NCI-H1436 treated with DMSO at 0.1 percent for 48 hours (cell line): ENCODE measurements around the gene SERINC3.

Experiments used
- DNase-seq: peaks from one replicate; lab custom pipeline; 2025; lab: John Stamatoyannopoulos, UW

The SERINC3 gene

DNA sequence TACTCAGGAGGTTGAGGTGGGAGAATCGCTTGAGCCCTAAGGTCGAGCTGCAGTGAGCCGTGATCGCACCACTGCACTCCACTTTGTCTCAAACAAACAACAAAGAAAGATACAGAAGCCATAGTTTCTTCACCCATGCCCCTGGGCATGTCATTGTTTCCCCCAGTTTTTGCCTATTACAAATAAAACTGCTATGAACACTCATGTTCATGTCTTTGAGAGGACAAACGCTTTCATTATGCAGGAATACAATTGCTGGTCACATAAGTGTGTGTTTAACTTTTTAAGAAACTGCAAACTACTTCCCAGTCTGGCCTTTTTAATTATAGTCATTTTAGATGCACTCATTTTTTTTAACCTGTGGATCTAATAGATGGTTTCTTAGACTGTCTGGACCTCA lies 58.4 kb downstream of the SERINC3 start:
- no peak for DNase-seq

DNA sequence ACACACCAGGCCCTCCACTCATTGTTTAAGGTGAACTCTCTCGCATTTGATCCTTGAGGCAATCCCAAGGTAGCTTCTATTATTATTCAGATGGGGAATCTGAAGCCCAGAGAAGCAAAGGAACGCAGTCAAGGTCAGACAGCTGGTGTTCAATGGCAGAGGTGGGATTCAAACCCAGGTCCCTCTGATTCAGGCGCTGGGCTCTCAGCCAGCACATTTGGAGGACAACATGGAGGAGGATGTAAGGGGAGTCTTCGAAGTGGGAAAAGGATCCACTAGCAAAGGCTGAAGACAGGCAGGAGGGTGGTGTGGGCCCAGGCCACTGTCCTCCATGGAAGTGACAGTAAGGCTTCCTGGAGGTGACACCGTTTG lies 60.1 kb downstream of the SERINC3 start:
- no peak for DNase-seq

DNA sequence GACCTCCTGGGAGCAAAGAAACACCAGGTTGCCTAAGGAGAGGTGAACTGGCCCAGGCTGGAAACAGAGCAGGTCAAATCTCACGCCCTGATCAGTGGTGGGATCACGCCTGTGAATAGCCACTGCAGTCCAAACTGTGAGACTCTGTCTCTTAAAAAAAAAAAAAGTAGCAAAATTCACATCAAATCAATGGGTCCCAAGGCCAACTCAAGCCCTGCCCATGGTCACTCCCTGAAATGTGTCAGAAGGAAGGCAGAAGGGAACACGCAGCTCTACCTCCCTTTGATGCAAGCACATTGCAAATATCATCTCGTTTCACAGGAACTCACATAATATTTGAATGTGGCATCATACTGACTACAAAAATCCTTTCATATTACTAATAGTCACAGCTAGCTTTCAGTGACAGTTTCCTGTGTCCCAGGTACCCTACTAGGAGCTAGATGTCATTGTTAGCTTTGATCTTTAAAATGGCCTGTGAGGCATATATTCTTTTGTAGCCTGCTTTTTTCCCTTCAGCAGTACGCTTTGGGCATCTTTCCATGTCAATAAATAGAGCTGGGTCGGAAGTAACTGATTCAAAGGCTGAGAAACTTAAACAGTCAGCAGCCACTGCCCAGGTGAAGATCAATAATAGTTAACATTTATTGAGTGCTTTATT lies 60.6 kb downstream of the SERINC3 start:
- no peak for DNase-seq

- no peak for DNase-seq
Observed at GRCh38 chr20:44460795-44461141, 61.1 kb downstream of the SERINC3 start.

- DNase-seq, result no peak
Observed at GRCh38 chr20:44459271-44459670, 62.6 kb downstream of the SERINC3 start.

DNA sequence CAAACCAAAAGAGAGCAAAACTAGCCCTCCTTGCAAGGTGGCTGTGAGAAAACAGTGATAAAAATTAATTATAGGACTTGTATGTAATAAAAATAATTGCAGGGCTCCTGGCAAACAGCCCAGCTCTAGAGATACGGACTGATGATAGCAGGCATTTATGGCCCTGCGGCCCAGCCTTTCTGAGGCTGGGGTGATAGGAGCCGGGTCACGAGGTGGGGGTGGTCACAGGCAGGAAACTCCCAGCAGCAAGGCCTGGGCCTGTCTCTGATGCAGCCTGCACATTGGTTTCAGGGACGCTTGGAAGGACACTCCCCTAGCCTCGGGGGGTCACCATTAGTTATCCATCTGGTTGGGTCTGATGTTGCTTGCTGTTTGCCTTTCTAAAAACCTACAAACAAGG lies 64.9 kb downstream of the SERINC3 start:
- no peak for DNase-seq

- no peak for DNase-seq
Observed at GRCh38 chr20:44456611-44457010, 65.3 kb downstream of the SERINC3 start.

DNA sequence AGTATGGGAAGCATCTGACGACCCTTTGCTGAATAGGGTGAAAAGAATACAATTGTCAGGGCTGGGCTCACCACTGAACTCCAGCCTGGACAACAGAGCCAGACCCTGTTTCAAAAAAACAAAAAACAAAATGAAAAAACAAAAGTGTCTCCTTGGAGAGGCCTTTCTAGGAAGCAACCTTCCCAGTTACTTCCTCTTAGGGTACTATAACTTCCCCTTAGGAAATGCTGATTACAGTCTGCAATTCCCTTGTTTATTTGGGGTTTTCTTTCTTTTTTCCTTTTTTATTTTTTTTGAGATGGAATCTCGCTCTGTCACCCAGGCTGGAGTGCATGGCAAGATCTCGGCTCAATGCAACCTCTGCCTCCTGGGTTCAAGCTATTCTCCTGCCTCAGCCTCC lies 66.7 kb downstream of the SERINC3 start:
- DNase-seq, result no peak

DNA sequence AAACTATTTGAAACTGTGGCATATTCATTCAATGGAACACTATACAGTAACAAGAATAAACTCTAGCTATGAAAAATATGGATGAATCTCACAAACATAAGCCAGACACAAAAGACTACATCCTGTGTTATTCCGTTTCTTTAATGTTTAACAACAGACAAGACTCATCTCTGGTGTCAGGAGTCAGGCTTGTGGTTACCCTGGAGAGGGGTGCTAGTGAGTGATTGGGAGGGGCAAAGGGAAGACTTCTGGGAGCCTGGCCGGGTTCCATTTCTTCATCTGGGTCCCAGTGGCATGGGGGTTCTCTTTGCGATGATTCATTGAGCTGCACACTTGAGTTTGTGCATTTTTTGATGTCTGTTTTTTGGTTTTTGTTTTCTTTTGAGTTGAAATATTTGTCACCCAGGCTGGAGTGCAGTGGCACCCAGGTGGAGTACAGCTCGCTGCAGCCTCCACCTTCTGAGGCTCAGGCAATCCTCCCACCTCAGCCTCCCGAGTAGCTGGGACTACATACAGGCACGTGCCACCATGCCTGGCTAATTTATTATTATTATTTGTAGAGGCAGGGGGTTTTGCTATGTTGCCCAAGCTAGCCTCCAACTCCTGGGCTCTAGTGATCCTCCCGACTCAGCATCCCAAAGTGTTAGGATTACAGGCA lies 67.4 kb downstream of the SERINC3 start:
- no peak for DNase-seq

DNA sequence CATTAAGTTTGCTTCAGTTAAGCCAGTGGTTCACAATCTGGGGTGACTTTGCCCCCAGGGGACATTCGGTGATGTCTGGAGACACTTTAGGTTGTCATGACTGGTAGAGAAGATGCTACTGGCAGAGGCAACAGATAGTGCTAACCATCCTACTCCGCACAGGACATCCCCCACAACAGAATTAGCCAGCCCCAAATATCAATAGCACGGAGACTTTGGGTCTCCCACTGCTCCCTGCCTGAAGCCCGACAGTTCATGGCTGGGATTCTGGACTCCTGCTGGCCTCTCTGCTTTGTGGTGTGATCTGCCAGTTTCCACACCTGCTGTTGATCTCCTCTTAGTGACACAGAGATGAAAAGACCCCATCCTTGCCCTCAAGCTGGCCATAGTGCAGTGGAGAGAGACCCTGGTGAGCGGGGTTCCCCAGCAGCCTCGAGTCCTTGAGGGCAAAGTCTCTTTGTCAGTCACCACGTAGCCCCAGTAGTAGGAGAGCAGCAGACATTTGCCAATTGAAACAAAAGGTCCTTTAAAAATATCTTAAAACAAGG lies 70.9 kb downstream of the SERINC3 start:
- no peak for DNase-seq

GRCh38 chr20:44450281-44450889 lies 71.5 kb downstream of the SERINC3 start:
- DNase-seq, result no peak

GRCh38 chr20:44449864-44450263 lies 72.0 kb downstream of the SERINC3 start:
- no peak for DNase-seq

DNA sequence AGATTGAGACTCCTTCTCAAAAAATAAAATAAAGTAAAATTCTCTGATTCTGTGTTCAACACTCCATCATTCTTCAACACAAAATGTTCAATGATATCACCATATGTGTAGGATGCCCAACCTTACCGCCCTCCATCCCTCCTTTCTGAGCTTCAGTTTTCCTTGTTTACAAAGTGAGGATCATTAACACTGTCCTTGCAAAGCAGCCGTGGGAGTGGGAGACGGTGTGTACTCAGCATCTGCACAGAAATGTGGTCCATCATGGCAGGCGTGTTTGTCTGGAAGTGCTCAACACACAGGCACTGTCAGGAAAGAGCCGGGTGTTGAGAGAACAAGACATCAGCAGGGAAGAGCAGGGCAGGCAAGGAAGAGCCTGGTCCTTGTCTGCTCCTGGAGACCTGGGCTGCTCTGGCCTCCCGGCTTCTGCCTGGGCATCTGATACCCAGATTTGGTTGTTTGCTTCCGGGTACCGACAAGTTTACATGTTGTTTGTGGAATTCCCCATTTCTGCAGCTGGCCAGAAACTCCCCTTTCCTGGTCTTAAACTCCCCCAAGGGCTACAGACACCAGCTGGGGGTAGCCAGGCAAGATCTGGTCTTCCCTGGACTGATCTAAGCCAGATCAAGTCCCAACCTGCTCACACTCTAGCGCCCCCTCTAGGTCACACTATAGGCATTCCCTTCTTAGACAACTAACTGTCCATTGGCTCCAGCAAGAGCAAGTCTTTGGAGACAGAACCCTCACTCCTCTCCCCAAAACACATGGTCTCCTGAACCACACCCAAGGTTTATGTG lies 72.9 kb downstream of the SERINC3 start:
- DNase-seq, result no peak

DNA sequence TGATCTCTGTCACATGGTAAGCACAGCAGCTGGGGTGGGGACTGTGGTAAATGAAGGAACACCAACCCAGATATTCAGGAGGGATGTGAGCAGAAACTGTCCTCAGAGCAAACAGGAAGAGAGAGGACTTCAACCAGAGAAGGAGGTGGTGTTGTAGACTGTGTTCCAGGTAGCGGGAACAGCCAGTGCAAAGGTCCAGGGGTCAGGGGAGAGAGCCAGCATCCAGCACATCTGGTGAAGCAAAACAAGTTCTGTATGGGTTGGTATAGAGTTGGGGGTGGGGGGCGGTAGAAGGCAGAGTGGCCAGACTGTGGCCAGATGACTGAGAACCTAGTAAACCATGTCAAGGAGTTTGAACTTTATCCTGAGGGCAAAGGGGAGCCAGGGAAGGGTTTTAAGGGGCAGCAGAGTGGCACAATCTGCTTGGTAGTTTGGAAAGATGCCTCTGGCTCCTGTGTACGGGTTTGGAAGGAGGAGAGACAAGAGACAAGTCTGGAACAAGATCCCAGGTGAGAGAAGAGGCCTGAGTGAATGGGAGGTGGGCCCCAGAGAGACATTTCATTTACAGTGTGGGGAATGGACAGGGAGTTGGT lies 73.9 kb downstream of the SERINC3 start:
- no peak for DNase-seq
